ENCODE data around the gene KCTD5.

DNA sequence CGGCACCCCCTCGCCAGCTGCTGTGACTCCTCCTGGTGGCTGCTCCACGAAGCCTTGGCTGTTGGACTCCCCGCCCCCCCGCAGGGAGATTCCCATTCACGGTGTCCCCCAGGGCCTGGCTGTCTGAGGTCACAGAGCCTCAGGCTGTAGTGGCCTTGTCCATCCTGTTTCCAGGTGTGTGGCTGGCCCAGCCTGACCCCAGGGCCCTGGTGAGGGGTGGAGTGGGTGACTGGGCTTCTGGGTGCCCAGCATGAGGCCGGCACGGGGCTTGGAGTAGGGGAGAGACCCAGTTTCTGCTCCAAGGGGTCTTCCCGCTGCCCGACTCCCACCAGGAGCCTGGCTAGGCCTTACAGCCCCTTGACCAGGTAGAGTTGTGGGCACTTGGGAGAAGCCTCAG lies 27.3 kb downstream of the KCTD5 start:
- TF ChIP-seq, protein P1, sequence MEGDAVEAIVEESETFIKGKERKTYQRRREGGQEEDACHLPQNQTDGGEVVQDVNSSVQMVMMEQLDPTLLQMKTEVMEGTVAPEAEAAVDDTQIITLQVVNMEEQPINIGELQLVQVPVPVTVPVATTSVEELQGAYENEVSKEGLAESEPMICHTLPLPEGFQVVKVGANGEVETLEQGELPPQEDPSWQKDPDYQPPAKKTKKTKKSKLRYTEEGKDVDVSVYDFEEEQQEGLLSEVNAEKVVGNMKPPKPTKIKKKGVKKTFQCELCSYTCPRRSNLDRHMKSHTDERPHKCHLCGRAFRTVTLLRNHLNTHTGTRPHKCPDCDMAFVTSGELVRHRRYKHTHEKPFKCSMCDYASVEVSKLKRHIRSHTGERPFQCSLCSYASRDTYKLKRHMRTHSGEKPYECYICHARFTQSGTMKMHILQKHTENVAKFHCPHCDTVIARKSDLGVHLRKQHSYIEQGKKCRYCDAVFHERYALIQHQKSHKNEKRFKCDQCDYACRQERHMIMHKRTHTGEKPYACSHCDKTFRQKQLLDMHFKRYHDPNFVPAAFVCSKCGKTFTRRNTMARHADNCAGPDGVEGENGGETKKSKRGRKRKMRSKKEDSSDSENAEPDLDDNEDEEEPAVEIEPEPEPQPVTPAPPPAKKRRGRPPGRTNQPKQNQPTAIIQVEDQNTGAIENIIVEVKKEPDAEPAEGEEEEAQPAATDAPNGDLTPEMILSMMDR (IDR thresholded peaks at IDR 0.05; ENCODE audit: insufficient read depth, low read length, poor library complexity, severe bottlenecking) = no peak
- no peak for TF ChIP-seq EZH2phosphoT487 (conservative IDR thresholded peaks at IDR 0.05; ENCODE audit: low read length)

Data from SU-DHL-6 (cell line).